Transverse colon (tissue), 4 donors: ENCODE measurements around the gene ATG5.
"Not testable (repeated sequence)": the region's sequence is repeated elsewhere in the genome, so short reads cannot be mapped to it uniquely, and the experiment has no call there.

Experiments
- CTCF ChIP-seq, 5 experiments: fragments of 200-600 bp in 3 of 5; fragments of 450-650 bp in 2 of 5; sonication (generic) in 3 of 5; IDR thresholded peaks; 1 replicate in 2 of 5; 2 replicates in 3 of 5; pipeline ENCODE4 v1.5.1; 2016 to 2017; ENCODE audit warnings: antibody characterized with exemption in 5 of 5, inconsistent platforms in 3 of 5, mild to moderate bottlenecking in 2 of 5, moderate library complexity in 1 of 5
- POLR2AphosphoS5 ChIP-seq, 3 donors: sonication (generic); formaldehyde crosslinking; IDR thresholded peaks; one replicate each; pipeline ENCODE4 v1.6.1; 2016; ENCODE audit warnings: antibody characterized with exemption in 3 of 3

GRCh38 chr6:106229876-106230445, 95.6 kb downstream of the ATG5 start:
- not testable (repeated sequence) for TF ChIP-seq CTCF, POLR2AphosphoS5 (IDR thresholded peaks at IDR 0.05)
